ENCODE data around the gene SNX25.

- TF ChIP-seq YY1 (IDR thresholded peaks at IDR 0.05; ENCODE audit: insufficient read depth, insufficient read length): no peak
- no peak for TF ChIP-seq ZNF274 (IDR thresholded peaks at IDR 0.05; ENCODE audit: low read depth, low read length)
- TF ChIP-seq SUZ12 (IDR thresholded peaks at IDR 0.05; ENCODE audit: extremely low read depth, insufficient read depth, insufficient read length): no peak
These were observed 152.5 kb downstream of the SNX25 start for GRCh38 chr4:185361872-185362271.

All from NT2/D1 (cell line).